ENCODE measurements around the gene DPP6. TPM values are rescaled to one million over a fixed set of nuclear protein-coding genes. Genes with fewer than 3 reads are reported as not detected.

Gene DPP6
- total and polyA plus RNA-seq, 2 experiments from 2014 or later: 0.20 to 0.44 TPM

- no peak overlapping the region for H2AFZ ChIP-seq
- H4K20me1 ChIP-seq (ENCODE audit: insufficient read depth, poor library complexity, severe bottlenecking): no peaks in the 10 kb centered on the region
- no peak for DNase-seq (ENCODE audit: low spot score)
- H3K27ac ChIP-seq: no peak overlapping the region
- H3K36me3 ChIP-seq (replicated peaks; ENCODE audit: insufficient read depth, low read depth): no peaks in the 10 kb centered on the region
- no peaks in the 10 kb centered on the region for H3K79me2 ChIP-seq
- WGBS (ENCODE audit: low lambda C conversion rate, missing lambda C conversion rate): 82% methylated on average over 7 of the region's 7 CpGs
- no peaks in the 10 kb centered on the region for H3K9me3 ChIP-seq (ENCODE audit: low read depth)
- H3K4me2 ChIP-seq: no peak overlapping the region
- H3K4me1 ChIP-seq (ENCODE audit: insufficient read depth): no peaks in the 10 kb centered on the region
- TF ChIP-seq EZH2 (IDR thresholded peaks at IDR 0.05; ENCODE audit: borderline replicate concordance): no peak
- TF ChIP-seq, protein P1, sequence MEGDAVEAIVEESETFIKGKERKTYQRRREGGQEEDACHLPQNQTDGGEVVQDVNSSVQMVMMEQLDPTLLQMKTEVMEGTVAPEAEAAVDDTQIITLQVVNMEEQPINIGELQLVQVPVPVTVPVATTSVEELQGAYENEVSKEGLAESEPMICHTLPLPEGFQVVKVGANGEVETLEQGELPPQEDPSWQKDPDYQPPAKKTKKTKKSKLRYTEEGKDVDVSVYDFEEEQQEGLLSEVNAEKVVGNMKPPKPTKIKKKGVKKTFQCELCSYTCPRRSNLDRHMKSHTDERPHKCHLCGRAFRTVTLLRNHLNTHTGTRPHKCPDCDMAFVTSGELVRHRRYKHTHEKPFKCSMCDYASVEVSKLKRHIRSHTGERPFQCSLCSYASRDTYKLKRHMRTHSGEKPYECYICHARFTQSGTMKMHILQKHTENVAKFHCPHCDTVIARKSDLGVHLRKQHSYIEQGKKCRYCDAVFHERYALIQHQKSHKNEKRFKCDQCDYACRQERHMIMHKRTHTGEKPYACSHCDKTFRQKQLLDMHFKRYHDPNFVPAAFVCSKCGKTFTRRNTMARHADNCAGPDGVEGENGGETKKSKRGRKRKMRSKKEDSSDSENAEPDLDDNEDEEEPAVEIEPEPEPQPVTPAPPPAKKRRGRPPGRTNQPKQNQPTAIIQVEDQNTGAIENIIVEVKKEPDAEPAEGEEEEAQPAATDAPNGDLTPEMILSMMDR (IDR thresholded peaks at IDR 0.05; ENCODE audit: poor library complexity): no peak
- TF ChIP-seq EZH2phosphoT487 (IDR thresholded peaks at IDR 0.05; ENCODE audit: low read depth, severe bottlenecking, unreplicated experiment): no peak
- no peaks in the 10 kb centered on the region for H3K27me3 ChIP-seq
- H3K9me2 ChIP-seq (replicated peaks; ENCODE audit: insufficient read depth): no peaks in the 10 kb centered on the region
- H3K4me3 ChIP-seq: no peak overlapping the region
These were observed 668.9 kb downstream of the DPP6 start for GRCh38 chr7:154721086-154721485.

DNA sequence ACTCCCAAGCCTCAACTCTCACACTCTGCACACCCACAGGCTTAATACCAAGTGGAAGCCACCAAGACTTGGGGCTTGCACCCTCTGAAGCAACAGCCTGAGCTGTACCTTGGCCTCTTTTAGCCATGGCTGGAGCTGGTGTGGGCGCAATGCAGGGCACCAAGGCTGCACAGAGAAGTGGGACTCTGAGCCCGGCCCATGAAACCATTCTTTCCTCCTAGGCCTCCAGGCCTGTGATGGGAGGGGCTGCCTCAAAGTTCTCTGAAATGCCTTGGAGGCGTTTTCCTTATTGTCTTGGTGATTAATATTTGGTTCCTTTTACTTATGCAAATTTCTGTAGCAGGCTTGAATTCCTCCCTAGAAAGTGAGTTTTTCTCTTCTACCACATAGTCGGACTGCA lies 674.2 kb downstream of the DPP6 start:
- Histone ChIP-seq H3K36me3 (replicated peaks; ENCODE audit: insufficient read depth, low read depth) (no peaks in the 10 kb centered on the region), H3K4me3 (no peak overlapping the region), H3K4me1 (ENCODE audit: insufficient read depth) (no peaks in the 10 kb centered on the region), H2AFZ (no peak overlapping the region), H3K9me3 (ENCODE audit: low read depth) (no peaks in the 10 kb centered on the region), H3K79me2 (no peaks in the 10 kb centered on the region), H3K27me3 (no peaks in the 10 kb centered on the region), H3K27ac (no peak overlapping the region), H3K4me2 (no peak overlapping the region), H3K9me2 (replicated peaks; ENCODE audit: insufficient read depth) (no peaks in the 10 kb centered on the region), H4K20me1 (ENCODE audit: insufficient read depth, poor library complexity, severe bottlenecking) (no peaks in the 10 kb centered on the region)
- no peak for DNase-seq (ENCODE audit: low spot score)
- WGBS (ENCODE audit: low lambda C conversion rate, missing lambda C conversion rate): 69% methylated on average over 4 of the region's 4 CpGs
- TF ChIP-seq EZH2phosphoT487 (IDR thresholded peaks at IDR 0.05; ENCODE audit: low read depth, severe bottlenecking, unreplicated experiment) (no peak), EZH2 (IDR thresholded peaks at IDR 0.05; ENCODE audit: borderline replicate concordance) (no peak)
- TF ChIP-seq, protein P1 (IDR thresholded peaks at IDR 0.05; ENCODE audit: poor library complexity): no peak

- DNase-seq (ENCODE audit: low spot score): no peak
These were observed 676.9 kb downstream of the DPP6 start for GRCh38 chr7:154729056-154729455.

More at GRCh38 chr7:154729056-154729455, 676.9 kb downstream of the DPP6 start:
- Histone ChIP-seq H3K9me2 (replicated peaks; ENCODE audit: insufficient read depth) (no peaks in the 10 kb centered on the region), H3K4me1 (ENCODE audit: insufficient read depth) (no peaks in the 10 kb centered on the region), H3K79me2 (no peaks in the 10 kb centered on the region), H3K36me3 (replicated peaks; ENCODE audit: insufficient read depth, low read depth) (no peaks in the 10 kb centered on the region), H3K4me3 (no peak overlapping the region), H3K9me3 (ENCODE audit: low read depth) (no peaks in the 10 kb centered on the region), H3K27me3 (no peaks in the 10 kb centered on the region), H4K20me1 (ENCODE audit: insufficient read depth, poor library complexity, severe bottlenecking) (no peaks in the 10 kb centered on the region), H3K4me2 (no peak overlapping the region), H3K27ac (no peak overlapping the region), H2AFZ (no peak overlapping the region)
- WGBS (ENCODE audit: low lambda C conversion rate, missing lambda C conversion rate): 57% methylated on average over 3 of the region's 3 CpGs
- no peak for TF ChIP-seq EZH2phosphoT487 (IDR thresholded peaks at IDR 0.05; ENCODE audit: low read depth, severe bottlenecking, unreplicated experiment)
- TF ChIP-seq, protein P1 (IDR thresholded peaks at IDR 0.05; ENCODE audit: poor library complexity): no peak
- TF ChIP-seq EZH2 (IDR thresholded peaks at IDR 0.05; ENCODE audit: borderline replicate concordance): no peak
